T-helper 2 cell treated with Interferon-gamma antibody and Interleukin-4, amounts not matched to agents 5 μg/mL and 100 μg/mL, for 36 hours (primary cell): Measurements from ENCODE around the gene ADNP.

ENCODE experiments used
- DNase-seq: peaks from one replicate; pipeline ENCODE4 v3.0.0; 2021; ENCODE audit warnings: low spot score
- H3K27ac Mint-ChIP-seq: one replicate; pipeline ENCODE4 v1.8.0; 2021; ENCODE audit warnings: mild to moderate bottlenecking, mixed read lengths
- H3K27me3 Mint-ChIP-seq: one replicate; pipeline ENCODE4 v1.8.0; 2021; ENCODE audit warnings: low read depth, mixed read lengths
- H3K36me3 Mint-ChIP-seq: one replicate; pipeline ENCODE4 v1.8.0; 2021; ENCODE audit warnings: low read depth, mixed read lengths
- H3K4me1 Mint-ChIP-seq: one replicate; pipeline ENCODE4 v1.8.0; 2021; ENCODE audit warnings: low read depth, mixed read lengths
- H3K4me3 Mint-ChIP-seq: one replicate; pipeline ENCODE4 v1.8.0; 2022; ENCODE audit warnings: mild to moderate bottlenecking, moderate library complexity, mixed read lengths
- H3K9me3 Mint-ChIP-seq: one replicate; pipeline ENCODE4 v1.8.0; 2021; ENCODE audit warnings: mixed read lengths

Gene ADNP

GRCh38 chr20:50848846-50849673 lies 82.2 kb downstream of the ADNP start:
- H3K9me3 Mint-ChIP-seq = no peaks in the 10 kb centered on the region

GRCh38 chr20:50848341-50848808 lies 82.9 kb downstream of the ADNP start:
- Mint-ChIP-seq H3K36me3 (no peaks in the 10 kb centered on the region), H3K27ac (no peak overlapping the region), H3K9me3 (no peaks in the 10 kb centered on the region), H3K4me3 (no peak overlapping the region), H3K27me3 (no peaks in the 10 kb centered on the region), H3K4me1 (peaks cover 8% of the 10 kb centered on the region)
- DNase-seq = no peak

More at GRCh38 chr20:50848846-50849673, 82.2 kb downstream of the ADNP start:
- peak overlapping the region; percentile 26 for H3K27ac Mint-ChIP-seq
- no peaks in the 10 kb centered on the region for H3K36me3 Mint-ChIP-seq
- H3K4me1 Mint-ChIP-seq = peaks cover 8% of the 10 kb centered on the region
- H3K4me3 Mint-ChIP-seq = no peak overlapping the region
- H3K27me3 Mint-ChIP-seq = no peaks in the 10 kb centered on the region
- DNase-seq = no peak

DNA sequence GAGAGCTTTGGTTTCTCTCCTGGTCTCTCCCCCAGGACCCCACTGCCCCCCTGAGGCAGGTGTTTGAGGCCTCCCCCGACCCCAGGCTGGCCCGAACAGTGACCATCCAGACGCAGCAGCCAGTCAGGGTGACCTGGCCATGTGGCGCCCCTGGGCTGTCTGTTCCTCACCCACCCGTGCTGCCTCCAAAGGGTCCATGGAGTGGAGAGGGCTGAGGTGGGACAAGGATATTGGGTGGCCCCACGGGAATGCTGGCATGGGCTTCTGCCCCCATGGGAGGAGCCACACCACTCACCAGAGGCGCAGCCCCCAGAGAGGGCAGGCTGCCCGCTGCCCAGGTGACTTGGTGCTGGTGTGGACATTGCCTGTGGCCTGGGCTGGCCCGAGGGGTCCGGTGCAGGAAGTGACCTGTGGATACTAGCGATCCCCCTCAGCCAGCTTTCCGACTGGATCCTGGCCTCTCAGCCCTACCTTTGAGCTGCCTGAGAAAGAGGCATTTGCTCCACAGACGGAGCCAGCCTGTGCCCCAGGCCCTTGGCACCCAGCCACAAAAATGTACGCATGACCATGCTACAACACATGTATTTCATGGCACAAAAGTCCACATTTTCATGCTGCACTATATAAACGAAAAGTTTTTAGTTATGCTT lies 85.5 kb downstream of the ADNP start:
- H3K27ac Mint-ChIP-seq = no peak overlapping the region

DNA sequence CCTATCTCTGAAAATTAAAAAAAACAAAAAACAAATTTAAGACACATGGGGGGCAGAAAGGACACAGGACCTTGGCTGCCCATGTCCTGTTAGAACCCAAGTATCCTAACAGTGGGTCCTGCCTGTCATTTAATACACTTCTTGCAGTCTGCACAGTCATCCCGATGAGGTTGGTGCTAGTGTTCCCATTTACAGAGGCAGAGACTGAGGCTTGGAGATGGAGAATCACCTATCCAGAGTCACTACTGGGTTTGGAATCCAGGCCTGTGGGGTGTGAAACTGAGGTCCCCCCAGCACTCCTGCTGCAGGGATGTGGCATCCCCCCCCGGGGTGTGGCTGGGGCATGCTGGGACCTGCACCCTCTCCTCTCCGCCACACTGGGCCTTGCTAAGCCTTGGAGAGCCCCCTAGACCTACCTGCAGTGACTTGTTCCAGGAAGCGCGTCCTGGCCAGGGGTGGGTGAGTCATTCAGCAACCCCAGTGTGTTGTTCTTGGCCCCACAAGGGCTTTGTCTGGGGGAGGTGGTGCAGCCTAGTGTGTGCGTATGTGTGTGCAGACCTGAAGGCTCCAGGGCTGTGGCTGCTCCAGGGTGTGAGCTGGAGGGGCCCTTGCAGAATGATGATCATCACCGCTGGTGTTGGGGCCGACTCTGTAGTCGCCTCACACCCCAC lies 86.7 kb downstream of the ADNP start:
- H3K4me3 Mint-ChIP-seq = no peak overlapping the region

More for the DNA sequence above, 85.5 kb downstream of the ADNP start:
- Mint-ChIP-seq H3K4me1 (peaks cover 8% of the 10 kb centered on the region), H3K36me3 (no peaks in the 10 kb centered on the region), H3K27me3 (no peaks in the 10 kb centered on the region), H3K4me3 (no peak overlapping the region), H3K9me3 (no peaks in the 10 kb centered on the region)
- DNase-seq = no peak

GRCh38 chr20:50843331-50844276 lies 87.6 kb downstream of the ADNP start:
- Mint-ChIP-seq H3K27me3 (no peaks in the 10 kb centered on the region), H3K9me3 (no peaks in the 10 kb centered on the region), H3K27ac (no peak overlapping the region), H3K4me3 (no peak overlapping the region), H3K4me1 (peaks cover 8% of the 10 kb centered on the region), H3K36me3 (no peaks in the 10 kb centered on the region)
- no peak for DNase-seq

More for the DNA sequence above, 86.7 kb downstream of the ADNP start:
- Mint-ChIP-seq H3K4me1 (peaks cover 8% of the 10 kb centered on the region), H3K27ac (peak overlapping the region; percentile 36), H3K9me3 (no peaks in the 10 kb centered on the region), H3K36me3 (no peaks in the 10 kb centered on the region), H3K27me3 (no peaks in the 10 kb centered on the region)
- peak; percentile 30 for DNase-seq

- Mint-ChIP-seq H3K36me3 (no peaks in the 10 kb centered on the region), H3K27ac (no peak overlapping the region)
Measured at GRCh38 chr20:50842821-50843220, 88.4 kb downstream of the ADNP start.

More at GRCh38 chr20:50842821-50843220, 88.4 kb downstream of the ADNP start:
- no peaks in the 10 kb centered on the region for H3K9me3 Mint-ChIP-seq
- no peak for DNase-seq
- no peak overlapping the region for H3K4me3 Mint-ChIP-seq
- H3K4me1 Mint-ChIP-seq = peaks cover 8% of the 10 kb centered on the region
- H3K27me3 Mint-ChIP-seq = no peaks in the 10 kb centered on the region
